OCI-LY7 (cell line): ENCODE data around the gene COCH. TPM values are rescaled to one million over a fixed set of nuclear protein-coding genes. Genes with fewer than 3 reads are reported as not detected.

Source experiments
- Bru-seq: library from RNA; stranded (reverse); fragments of 400-500 nt; gene quantifications from one replicate; lab custom pipeline; 2021; lab: Mats Ljungman, UMichigan
- BruChase-seq, 2 experiments: library from RNA; stranded (reverse); fragments of 400-500 nt; gene quantifications; one replicate each; lab custom pipeline; 2021; lab: Mats Ljungman, UMichigan
- BruUV-seq: library from RNA; stranded (reverse); fragments of 400-500 nt; replicated peaks from 2 replicates; lab custom pipeline; 2021; lab: Mats Ljungman, UMichigan
- CTCF ChIA-PET: fragments of 300-600 bp; sonication (Branson Sonifier 250); formaldehyde crosslinking; loops from one replicate; lab custom pipeline; 2022; ENCODE audit warnings: antibody characterized with exemption; ENCODE audit not compliant: unreplicated experiment; lab: Charles Lee
- POLR2A ChIA-PET: fragments of 300-600 bp; sonication (Branson Sonifier 250); formaldehyde crosslinking; loops from one replicate; lab custom pipeline; 2022; ENCODE audit warnings: antibody characterized with exemption; lab: Charles Lee
- DNase-seq: peaks from one replicate; pipeline ENCODE4 v3.0.0-alpha.2; 2015; ENCODE audit warnings: low spot score
- H2AFZ ChIP-seq: fragments of 200-600 bp; sonication (generic), shearing (Covaris generic); 2 replicates; pipeline ENCODE4 v1.6.1; 2014; ENCODE audit warnings: mild to moderate bottlenecking, antibody characterized with exemption, low read length, moderate library complexity
- H3K27ac ChIP-seq: fragments of 200-600 bp; sonication (generic); 2 replicates; pipeline ENCODE4 v1.5.1; 2014; ENCODE audit warnings: mixed run types, low read depth, mild to moderate bottlenecking, moderate library complexity, low read length, inconsistent platforms; ENCODE audit not compliant: poor library complexity, severe bottlenecking
- H3K36me3 ChIP-seq: fragments of 200-600 bp; sonication (generic); 2 replicates; pipeline ENCODE4 v1.6.1; 2014; ENCODE audit warnings: mild to moderate bottlenecking, antibody characterized with exemption, low read length, moderate library complexity, mixed read lengths; ENCODE audit not compliant: insufficient read depth
- H3K4me1 ChIP-seq: fragments of 200-600 bp; sonication (generic); 2 replicates; pipeline ENCODE4 v1.5.1; 2014; ENCODE audit warnings: mild to moderate bottlenecking, low read length; ENCODE audit not compliant: insufficient read depth, poor library complexity, severe bottlenecking
- H3K4me2 ChIP-seq: fragments of 200-600 bp; sonication (generic); 2 replicates; pipeline ENCODE4 v1.6.1; 2014; ENCODE audit warnings: mild to moderate bottlenecking, low read length
- H3K4me3 ChIP-seq: fragments of 200-600 bp; sonication (generic); 2 replicates; pipeline ENCODE4 v1.5.1; 2014; ENCODE audit warnings: mild to moderate bottlenecking, low read depth, low read length; ENCODE audit not compliant: poor library complexity, severe bottlenecking
- H3K79me2 ChIP-seq: fragments of 200-600 bp; sonication (generic); 2 replicates; pipeline ENCODE4 v1.6.1; 2016; ENCODE audit warnings: low read depth, mild to moderate bottlenecking, low read length, moderate library complexity, mixed read lengths; ENCODE audit not compliant: insufficient read depth
- H3K9me2 ChIP-seq: fragments of 200-600 bp; sonication (generic); 2 replicates; pipeline ENCODE4 v1.6.1; 2016; ENCODE audit warnings: mild to moderate bottlenecking, low read length, mixed read lengths; ENCODE audit not compliant: insufficient read depth
- H3K9me3 ChIP-seq: fragments of 200-600 bp; sonication (generic); 2 replicates; pipeline ENCODE4 v1.6.1; 2014; ENCODE audit warnings: mild to moderate bottlenecking, mixed run types, low read length, mixed read lengths
- H4K20me1 ChIP-seq: fragments of 200-600 bp; sonication (generic); 2 replicates; pipeline ENCODE4 v1.6.1; 2014; ENCODE audit warnings: mild to moderate bottlenecking, antibody characterized with exemption, low read length, moderate library complexity, mixed read lengths; ENCODE audit not compliant: insufficient read depth
- EZH2phosphoT487 ChIP-seq: fragments of 200-600 bp; sonication (generic); IDR thresholded peaks from 2 replicates; pipeline ENCODE4 v1.6.1; 2018; ENCODE audit warnings: low read depth, borderline replicate concordance, mild to moderate bottlenecking, mixed run types, antibody characterized with exemption, low read length, moderate library complexity, mixed read lengths
- intact Hi-C: fragments of 100-400 bp; cut with micrococcal nuclease; formaldehyde crosslinking; loops from one replicate; pipeline ENCODE4 v1.10.0; 2022; ENCODE audit not compliant: unreplicated experiment
- long read RNA-seq: library from polyadenylated mRNA; stranded (forward); transcript quantifications from one replicate; pipeline ENCODE4 v2.0.0, GENCODE V29; 2022
- total RNA-seq, 2 experiments: library from RNA; depleted of rRNA in 1 of 2; stranded (reverse); fragments of >200 nt in 1 of 2; shearing (Covaris generic) in 1 of 2; gene quantifications; 2 replicates each; pipeline ENCODE4 v1.2.3, GENCODE V29; 2014 to 2022
- TF ChIP-seq, protein P1 (sequence below): fragments of 200-600 bp; sonication (generic); conservative IDR thresholded peaks from 2 replicates; pipeline ENCODE4 v1.5.1; 2014; ENCODE audit warnings: mild to moderate bottlenecking, antibody characterized with exemption, low read length, moderate library complexity, mixed read lengths

The COCH gene
- total RNA-seq (2014; rRNA removed; shearing (Covaris generic)) (11.8 and 18.7 TPM in 2 replicates), total RNA-seq (2022) (17.7 and 19.8 TPM in 2 replicates), Bru-seq, nascent RNA (percentile 55 among the genes with signal in this experiment), BruChase-seq, experiment 1, labeled RNA remaining after a 6-hour chase (percentile 54 among the genes with signal in this experiment), BruChase-seq, experiment 2, labeled RNA remaining after a 2-hour chase (percentile 56 among the genes with signal in this experiment)
- long read RNA-seq, transcript COCH-202 (12 exons, 2,571 nt): minor isoform, 5 of 47 reads
- long read RNA-seq, transcript COCH-214 (11 exons, 2,884 nt): major isoform, 8 of 47 reads
- long read RNA-seq, partial matches to known transcripts: 2 of 47 reads
- long read RNA-seq, other reads (novel, unspliced or antisense): 31 of 47 reads

DNA sequence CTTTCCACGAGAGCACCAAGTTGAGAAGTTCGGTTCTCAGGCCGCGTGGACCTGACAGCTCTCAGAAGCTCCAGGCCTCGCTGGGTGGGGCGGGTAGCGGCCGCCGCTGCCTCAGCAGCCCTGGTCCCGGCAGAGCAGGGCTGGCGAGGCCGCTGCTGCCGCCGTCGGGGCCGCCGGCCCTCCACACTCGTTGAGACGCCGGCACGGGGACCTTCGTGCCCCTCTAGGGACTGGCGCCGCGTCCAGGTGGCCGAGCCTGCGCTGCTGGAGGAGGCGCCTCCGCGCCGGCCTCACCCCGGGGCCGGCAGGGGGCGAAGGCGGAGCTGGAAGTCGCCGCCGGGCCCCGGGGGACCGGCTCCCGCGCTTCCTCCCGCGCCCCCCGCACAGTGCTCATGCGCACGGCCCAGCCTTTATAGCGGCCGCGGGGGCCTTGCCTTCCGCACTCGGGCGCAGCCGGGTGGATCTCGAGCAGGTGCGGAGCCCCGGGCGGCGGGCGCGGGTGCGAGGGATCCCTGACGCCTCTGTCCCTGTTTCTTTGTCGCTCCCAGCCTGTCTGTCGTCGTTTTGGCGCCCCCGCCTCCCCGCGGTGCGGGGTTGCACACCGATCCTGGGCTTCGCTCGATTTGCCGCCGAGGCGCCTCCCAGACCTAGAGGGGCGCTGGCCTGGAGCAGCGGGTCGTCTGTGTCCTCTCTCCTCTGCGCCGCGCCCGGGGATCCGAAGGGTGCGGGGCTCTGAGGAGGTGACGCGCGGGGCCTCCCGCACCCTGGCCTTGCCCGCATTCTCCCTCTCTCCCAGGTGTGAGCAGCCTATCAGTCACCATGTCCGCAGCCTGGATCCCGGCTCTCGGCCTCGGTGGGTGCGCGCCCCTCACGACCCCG lies at the start of gene COCH:
COCH (plus strand) TSS at position 440 of the 879 bp plus-strand sequence; CDS start at position 820, 380 bp downstream.
- Histone ChIP-seq H3K4me3 (peak within 1 kb of the TSS; percentile 73), H3K4me1 (peaks cover 11% of the 10 kb centered on the region), H3K4me2 (peak within 1 kb of the TSS; percentile 87), H2AFZ (peak within 1 kb of the TSS; percentile 83), H3K36me3 (no peaks in the 10 kb centered on the region), H4K20me1 (no peaks in the 10 kb centered on the region), H3K9me2 (no peaks in the 10 kb centered on the region), H3K9me3 (no peaks in the 10 kb centered on the region), H3K79me2 (no peaks in the 10 kb centered on the region), H3K27ac (no peak within 1 kb of the TSS)
- intact Hi-C loops: loop anchor here (5.0 kb wide), 2 partner anchors 208 to 333 kb away; partner anchors contain the start of gene HECTD1
- TF ChIP-seq EZH2phosphoT487: no peak
- TF ChIP-seq, protein P1, sequence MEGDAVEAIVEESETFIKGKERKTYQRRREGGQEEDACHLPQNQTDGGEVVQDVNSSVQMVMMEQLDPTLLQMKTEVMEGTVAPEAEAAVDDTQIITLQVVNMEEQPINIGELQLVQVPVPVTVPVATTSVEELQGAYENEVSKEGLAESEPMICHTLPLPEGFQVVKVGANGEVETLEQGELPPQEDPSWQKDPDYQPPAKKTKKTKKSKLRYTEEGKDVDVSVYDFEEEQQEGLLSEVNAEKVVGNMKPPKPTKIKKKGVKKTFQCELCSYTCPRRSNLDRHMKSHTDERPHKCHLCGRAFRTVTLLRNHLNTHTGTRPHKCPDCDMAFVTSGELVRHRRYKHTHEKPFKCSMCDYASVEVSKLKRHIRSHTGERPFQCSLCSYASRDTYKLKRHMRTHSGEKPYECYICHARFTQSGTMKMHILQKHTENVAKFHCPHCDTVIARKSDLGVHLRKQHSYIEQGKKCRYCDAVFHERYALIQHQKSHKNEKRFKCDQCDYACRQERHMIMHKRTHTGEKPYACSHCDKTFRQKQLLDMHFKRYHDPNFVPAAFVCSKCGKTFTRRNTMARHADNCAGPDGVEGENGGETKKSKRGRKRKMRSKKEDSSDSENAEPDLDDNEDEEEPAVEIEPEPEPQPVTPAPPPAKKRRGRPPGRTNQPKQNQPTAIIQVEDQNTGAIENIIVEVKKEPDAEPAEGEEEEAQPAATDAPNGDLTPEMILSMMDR: peak; percentile 70
- POLR2A ChIA-PET: interaction anchor here (0.6 kb wide), 1 partner anchor 31 kb away, joined by 4 read pairs; no protein-coding TSS in a partner anchor
- CTCF ChIA-PET: no interaction called here
- peak; percentile 82 for DNase-seq
- no TSS peak for BruUV-seq

DNA sequence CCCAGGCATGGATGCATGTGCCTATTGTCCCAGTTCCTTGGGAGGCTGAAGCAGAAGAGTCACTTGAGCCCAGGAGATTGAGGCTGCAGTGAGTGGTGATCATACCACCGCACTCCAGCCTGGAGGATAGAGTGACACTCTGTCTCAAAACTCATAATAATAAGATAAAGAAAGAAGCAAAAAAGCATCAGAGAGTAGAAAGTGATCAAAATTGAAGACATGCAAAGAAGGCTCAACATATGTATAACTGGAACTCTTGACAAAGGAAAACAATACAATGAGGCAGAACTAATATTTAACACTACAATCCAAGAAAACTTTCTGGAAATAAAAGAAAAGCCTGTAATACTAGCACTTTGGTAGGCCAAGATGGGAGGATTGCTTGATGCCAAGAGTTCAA lies 48.3 kb upstream of the COCH start:
- no peak overlapping the region for H3K4me2 ChIP-seq
- ChIA-PET CTCF (no interaction called here), POLR2A (interaction anchor here (0.7 kb wide), 1 partner anchor 31 kb away, joined by 3 read pairs; no protein-coding TSS in a partner anchor)
- H4K20me1 ChIP-seq: no peaks in the 10 kb centered on the region
- H3K79me2 ChIP-seq: no peaks in the 10 kb centered on the region
- DNase-seq: no peak
- BruUV-seq: no TSS peak
- H3K36me3 ChIP-seq: no peaks in the 10 kb centered on the region
- no peaks in the 10 kb centered on the region for H3K9me3 ChIP-seq
- TF ChIP-seq, protein P1: no peak
- TF ChIP-seq EZH2phosphoT487: no peak
- H2AFZ ChIP-seq: no peak overlapping the region
- no peaks in the 10 kb centered on the region for H3K4me1 ChIP-seq
- no peak overlapping the region for H3K4me3 ChIP-seq
- H3K9me2 ChIP-seq: no peaks in the 10 kb centered on the region
- intact Hi-C loops: no loop called here
- H3K27ac ChIP-seq: no peak overlapping the region
